GM10266 (cell line): ENCODE measurements around the gene RANBP1.

Source experiments
- DNase-seq: peaks from one replicate; pipeline ENCODE4 v3.0.0; 2012; ENCODE audit errors: extremely low spot score
- CTCF ChIP-seq: IDR thresholded peaks from 2 replicates; pipeline ENCODE4 v1.5.1; 2012; ENCODE audit warnings: mild to moderate bottlenecking, low read depth; ENCODE audit not compliant: control insufficient read depth, insufficient read depth; ENCODE audit errors: missing control alignments

The RANBP1 gene

GRCh38 chr22:20128619-20128901 lies 12.7 kb downstream of the RANBP1 start:
- DNase-seq = no peak
- no peak for TF ChIP-seq CTCF

DNA sequence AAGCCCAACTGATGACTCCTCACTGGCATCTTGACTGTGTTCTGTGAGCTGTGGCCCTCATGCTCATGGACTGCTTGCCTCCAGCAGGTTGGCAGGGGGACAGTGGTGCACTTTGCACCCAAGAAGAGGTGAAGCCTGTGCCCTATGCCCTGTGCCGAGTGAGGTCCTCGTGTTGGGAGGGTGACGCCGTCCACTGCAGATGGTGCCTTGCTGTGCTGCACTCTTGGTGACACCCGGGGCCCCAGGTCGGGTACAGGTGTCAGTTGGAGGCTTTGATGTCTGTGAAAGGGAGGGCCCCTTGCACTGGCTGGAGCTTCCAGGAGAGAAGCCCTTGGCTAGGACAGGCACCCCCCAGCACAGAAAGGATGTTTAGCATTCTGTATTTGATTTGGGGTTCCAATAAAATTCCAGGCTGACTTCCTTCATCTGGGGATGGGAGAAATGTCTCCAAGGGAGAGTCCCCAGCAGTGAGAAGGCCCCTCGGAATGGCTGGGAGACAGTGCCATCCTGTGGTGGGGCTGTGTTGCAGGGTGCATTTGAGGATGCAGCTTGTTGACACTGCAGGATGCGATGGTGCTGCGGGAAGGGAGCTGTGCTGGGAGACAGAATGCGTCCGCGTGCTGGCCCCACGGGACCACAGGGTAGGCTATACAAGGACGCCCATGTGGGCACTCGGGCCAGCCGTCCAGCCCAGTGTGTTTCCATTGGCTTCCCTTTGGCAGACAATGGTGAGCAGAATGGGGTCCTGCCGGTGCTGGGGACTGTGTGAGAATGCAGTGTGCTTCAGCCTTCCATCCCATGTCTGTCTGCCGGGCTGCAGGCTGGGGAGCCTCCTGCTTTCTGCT lies 13.2 kb downstream of the RANBP1 start:
- peak; percentile 54 for TF ChIP-seq CTCF
- peak; percentile 64 for DNase-seq

DNA sequence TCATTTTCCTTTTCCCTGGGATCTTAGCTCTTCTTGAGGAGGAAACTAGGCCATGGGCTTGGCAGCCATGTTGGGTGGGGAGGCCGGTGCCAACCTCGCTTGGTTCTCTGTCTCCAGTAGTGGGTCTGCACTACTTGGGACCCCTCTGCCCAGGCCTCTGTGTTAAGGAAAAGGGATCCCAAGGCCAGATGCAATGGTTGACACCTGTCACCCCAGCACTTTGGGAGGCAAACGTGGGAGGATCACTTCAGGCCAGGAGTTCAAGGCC lies 13.8 kb downstream of the RANBP1 start:
- no peak for DNase-seq

GRCh38 chr22:20130319-20130718 lies 14.4 kb downstream of the RANBP1 start:
- DNase-seq = no peak
- no peak for TF ChIP-seq CTCF

More for the DNA sequence above, 13.8 kb downstream of the RANBP1 start:
- no peak for TF ChIP-seq CTCF

DNA sequence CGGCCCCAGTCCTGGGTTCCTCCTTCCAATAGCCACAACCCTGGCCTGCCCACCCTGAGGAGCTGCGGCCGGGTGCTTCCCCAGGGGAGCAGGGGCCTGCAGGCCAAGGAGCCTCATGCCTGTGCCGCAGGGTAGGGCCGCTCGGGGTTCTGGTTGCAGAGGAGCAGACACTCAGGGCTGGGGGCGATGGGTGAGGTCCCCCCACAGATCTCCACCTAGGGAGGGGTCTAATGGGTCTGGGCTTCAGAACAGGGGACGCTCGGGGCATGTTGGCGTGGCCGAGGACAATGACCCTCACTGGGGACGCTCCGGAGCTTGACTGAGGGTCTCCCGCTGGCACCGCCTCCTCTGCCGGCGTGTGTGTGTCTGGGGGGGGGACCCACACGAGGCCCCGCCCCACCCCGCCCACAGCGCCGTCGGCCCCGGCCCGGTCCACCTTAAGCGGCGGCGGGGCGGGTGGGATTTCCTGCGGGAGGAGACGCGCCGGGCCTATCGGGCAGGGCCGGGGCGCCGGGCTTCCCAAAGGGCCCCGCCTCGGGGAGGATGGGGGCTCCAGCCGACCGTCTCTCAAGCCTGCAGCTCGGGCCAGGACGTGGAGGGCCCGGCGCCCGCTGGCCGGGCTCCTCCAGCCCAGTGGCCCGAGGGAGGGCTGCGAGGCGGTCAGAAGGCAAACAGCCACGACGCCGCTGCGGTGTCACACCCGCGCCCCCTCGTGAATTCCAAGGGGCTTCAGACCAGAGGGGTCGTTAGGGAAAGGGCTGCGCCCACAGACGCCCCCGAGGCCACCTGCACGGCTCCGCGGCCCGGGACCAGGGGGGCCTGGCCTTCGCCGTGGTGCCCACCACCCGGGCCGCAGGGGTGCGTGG lies 15.1 kb downstream of the RANBP1 start:
- DNase-seq = peak; percentile 93
- no peak for TF ChIP-seq CTCF

DNA sequence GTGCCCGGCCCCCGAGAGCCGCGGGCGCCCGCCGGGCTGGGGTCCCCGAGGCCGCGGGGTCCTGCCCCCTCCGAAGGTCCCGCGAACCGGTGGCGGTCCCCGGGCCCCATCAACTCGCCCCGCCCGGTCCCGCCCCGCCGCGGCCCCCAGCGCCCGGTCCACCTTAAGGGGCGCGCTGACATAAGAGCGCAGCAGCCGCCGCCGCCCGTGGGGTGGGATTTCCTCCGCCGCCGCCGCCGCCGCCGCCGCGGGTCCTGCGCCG lies 15.6 kb downstream of the RANBP1 start, which contains the start of gene ZDHHC8:
Gene ZDHHC8, plus strand, starts transcription at position 208 of the 262 bp plus-strand sequence. CDS start 144 bp downstream, outside the sequence.
- no peak for TF ChIP-seq CTCF
- DNase-seq = peak; percentile 90

DNA sequence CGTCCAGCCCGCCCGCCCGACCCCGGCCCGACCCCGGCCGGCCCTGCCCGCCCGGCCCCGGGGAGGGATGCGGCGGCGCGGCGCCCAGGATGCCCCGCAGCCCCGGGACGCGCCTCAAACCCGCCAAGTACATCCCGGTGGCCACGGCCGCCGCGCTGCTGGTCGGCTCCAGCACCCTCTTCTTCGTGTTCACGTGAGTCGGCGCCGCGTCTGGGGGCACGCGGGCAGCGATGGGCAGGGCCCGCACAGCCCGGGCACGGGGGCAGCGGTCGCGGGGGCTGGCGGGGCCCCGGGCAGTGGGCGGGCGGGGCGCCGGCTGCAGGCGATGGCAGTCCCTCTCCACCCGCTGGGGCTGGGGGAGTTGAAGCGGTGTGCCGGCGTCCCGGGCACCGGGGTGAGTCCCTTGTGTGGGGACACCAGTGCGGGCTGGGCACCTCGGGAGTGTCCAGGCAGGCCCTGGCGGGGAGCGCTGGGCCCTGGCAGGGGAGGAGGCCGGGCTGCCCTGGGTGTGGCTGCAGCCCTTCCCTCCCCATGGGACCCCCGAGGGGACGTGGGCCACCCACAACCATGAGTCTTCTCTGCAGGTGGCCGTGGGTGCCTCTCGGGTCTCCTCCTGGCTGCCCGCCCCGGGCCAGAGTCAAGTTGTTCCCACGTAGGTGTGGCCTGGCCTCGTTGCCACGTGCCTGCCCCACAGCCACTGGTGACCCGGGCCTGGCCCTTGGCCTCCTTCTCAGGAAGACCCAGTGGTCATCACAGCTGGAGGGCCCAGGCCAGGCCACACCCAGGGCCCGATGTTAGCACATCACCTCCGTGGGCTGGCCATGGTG lies 16.2 kb downstream of the RANBP1 start:
- TF ChIP-seq CTCF = no peak
- DNase-seq = no peak
